Muscle layer of colon (tissue), 2 donors: ENCODE measurements around the gene NFILZ.

Source experiments
- H3K27ac ChIP-seq: one replicate; pipeline ENCODE4 v1.7.0; 2013; ENCODE audit warnings: low read depth, mild to moderate bottlenecking, low read length, moderate library complexity
- H3K27me3 ChIP-seq, 2 donors: one replicate each; pipeline ENCODE4 v1.7.0; 2013; ENCODE audit warnings: low read length in 2 of 2, mild to moderate bottlenecking in 2 of 2; ENCODE audit not compliant: insufficient read depth in 2 of 2, control insufficient read depth in 1 of 2
- H3K36me3 ChIP-seq: one replicate; pipeline ENCODE4 v1.7.0; 2013; ENCODE audit warnings: mild to moderate bottlenecking, low read length; ENCODE audit not compliant: insufficient read depth
- H3K4me1 ChIP-seq: one replicate; pipeline ENCODE4 v1.7.0; 2013; ENCODE audit warnings: mild to moderate bottlenecking, low read length; ENCODE audit not compliant: insufficient read depth
- H3K4me3 ChIP-seq, 2 donors: one replicate each; pipeline ENCODE4 v1.7.0; 2013; ENCODE audit warnings: low read length in 2 of 2, low read depth in 1 of 2, mild to moderate bottlenecking in 1 of 2, moderate library complexity in 1 of 2
- H3K9ac ChIP-seq: one replicate; pipeline ENCODE4 v1.7.0; 2013; ENCODE audit warnings: low read length
- H3K9me3 ChIP-seq: one replicate; pipeline ENCODE4 v1.7.0; 2013; ENCODE audit warnings: mild to moderate bottlenecking, low read length
- donor health status: abdominal sarcoma.
- donor health status: Adenocarcinoma of cecum.

Gene NFILZ

GRCh38 chr19:8678244-8678807 lies 47.9 kb downstream of the NFILZ start:
- no peaks in the 10 kb centered on the region for H3K9me3 ChIP-seq
- no peaks in the 10 kb centered on the region for H3K36me3 ChIP-seq
- no peak overlapping the region for H3K9ac ChIP-seq
- H3K27ac ChIP-seq, result no peak overlapping the region
- no peaks in the 10 kb centered on the region for H3K27me3 ChIP-seq
- H3K4me3 ChIP-seq, result no peak overlapping the region
- H3K4me1 ChIP-seq, result no peaks in the 10 kb centered on the region
